ENCODE measurements around the gene STATH. TPM values are rescaled to one million over a fixed set of nuclear protein-coding genes. Genes with fewer than 3 reads are reported as not detected.

The STATH gene
- total RNA-seq, 1 donor from 2014 or later, result not detected

DNA sequence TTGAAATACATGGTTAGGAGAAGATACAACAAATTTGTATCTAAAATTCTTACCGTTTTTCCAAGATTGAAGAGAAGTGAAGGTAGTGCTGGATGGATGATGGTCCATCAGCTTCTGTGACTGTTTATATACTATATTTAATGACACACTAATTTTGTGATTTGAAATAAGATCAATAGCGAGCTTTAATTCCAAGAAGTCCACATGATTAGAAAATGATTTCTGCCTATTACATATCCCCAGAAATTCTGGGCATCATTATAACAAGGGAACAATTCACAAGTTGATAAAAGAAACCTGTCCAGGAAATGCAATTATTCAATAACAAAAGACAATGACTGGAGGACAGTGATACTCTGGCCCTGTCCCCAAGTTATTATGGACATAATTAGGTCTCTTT is 30.1 kb upstream of the STATH start, which contains the start of gene CSN2:
TSS of gene CSN2 (minus strand) at position 101 of the 400 bp plus-strand sequence. CDS start 4,733 bp downstream, outside the sequence.
- Mint-ChIP-seq H3K27me3 (ENCODE audit: insufficient read depth, low read depth) (no peaks in the 10 kb centered on the region), H3K4me1 (no peaks in the 10 kb centered on the region), H3K9me3 (no peaks in the 10 kb centered on the region), H3K36me3 (no peaks in the 10 kb centered on the region), H3K27ac (no peak within 1 kb of the TSS), H3K4me3 (no peak within 1 kb of the TSS)
- H3K27ac ChIP-seq, result no peak within 1 kb of the TSS
- no peak for TF ChIP-seq EZH2phosphoT487 (IDR thresholded peaks at IDR 0.05)
- no peak for TF ChIP-seq EZH2 (IDR thresholded peaks at IDR 0.05)
- TF ChIP-seq, protein P1, sequence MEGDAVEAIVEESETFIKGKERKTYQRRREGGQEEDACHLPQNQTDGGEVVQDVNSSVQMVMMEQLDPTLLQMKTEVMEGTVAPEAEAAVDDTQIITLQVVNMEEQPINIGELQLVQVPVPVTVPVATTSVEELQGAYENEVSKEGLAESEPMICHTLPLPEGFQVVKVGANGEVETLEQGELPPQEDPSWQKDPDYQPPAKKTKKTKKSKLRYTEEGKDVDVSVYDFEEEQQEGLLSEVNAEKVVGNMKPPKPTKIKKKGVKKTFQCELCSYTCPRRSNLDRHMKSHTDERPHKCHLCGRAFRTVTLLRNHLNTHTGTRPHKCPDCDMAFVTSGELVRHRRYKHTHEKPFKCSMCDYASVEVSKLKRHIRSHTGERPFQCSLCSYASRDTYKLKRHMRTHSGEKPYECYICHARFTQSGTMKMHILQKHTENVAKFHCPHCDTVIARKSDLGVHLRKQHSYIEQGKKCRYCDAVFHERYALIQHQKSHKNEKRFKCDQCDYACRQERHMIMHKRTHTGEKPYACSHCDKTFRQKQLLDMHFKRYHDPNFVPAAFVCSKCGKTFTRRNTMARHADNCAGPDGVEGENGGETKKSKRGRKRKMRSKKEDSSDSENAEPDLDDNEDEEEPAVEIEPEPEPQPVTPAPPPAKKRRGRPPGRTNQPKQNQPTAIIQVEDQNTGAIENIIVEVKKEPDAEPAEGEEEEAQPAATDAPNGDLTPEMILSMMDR (IDR thresholded peaks at IDR 0.05), result no peak
- no peaks in the 10 kb centered on the region for H3F3A ChIP-seq (ENCODE audit: low read depth)
- H4K20me1 ChIP-seq (ENCODE audit: low read depth), result no peaks in the 10 kb centered on the region
- no peak for DNase-seq (ENCODE audit: low spot score)
- no peaks in the 10 kb centered on the region for H3K79me2 ChIP-seq (ENCODE audit: low read depth)
- H3K4me1 ChIP-seq, result no peaks in the 10 kb centered on the region
- no peak within 1 kb of the TSS for H3K4me2 ChIP-seq
- no peaks in the 10 kb centered on the region for H3K27me3 ChIP-seq
- H2AFZ ChIP-seq (replicated peaks), result no peak within 1 kb of the TSS
- H3K9me3 ChIP-seq (ENCODE audit: low read depth), result no peaks in the 10 kb centered on the region
- H3K9ac ChIP-seq, result no peak within 1 kb of the TSS
- H3K4me3 ChIP-seq, result no peak within 1 kb of the TSS
- H3K36me3 ChIP-seq, result no peaks in the 10 kb centered on the region

DNA sequence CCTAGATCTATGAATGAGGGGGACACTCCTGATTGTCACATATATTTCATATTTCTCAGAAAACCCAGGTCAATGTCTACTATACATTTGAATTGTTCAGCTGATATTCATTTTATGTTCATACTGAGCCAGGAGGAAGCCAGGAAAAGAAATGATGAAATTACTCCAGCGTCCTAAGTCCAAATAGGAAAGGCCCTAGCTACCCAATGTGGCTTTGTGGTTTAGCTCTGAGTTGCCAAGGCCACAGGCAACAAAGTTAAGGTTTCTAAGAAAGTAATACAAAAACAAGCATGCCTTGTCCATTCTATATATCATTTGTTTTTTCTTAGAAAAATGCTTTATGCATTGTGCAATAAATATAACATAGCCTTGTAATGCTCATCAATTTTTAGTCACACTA is 25.7 kb upstream of the STATH start:
- Mint-ChIP-seq H3K36me3 (no peaks in the 10 kb centered on the region), H3K9me3 (no peaks in the 10 kb centered on the region), H3K27me3 (ENCODE audit: insufficient read depth, low read depth) (no peaks in the 10 kb centered on the region), H3K4me1 (no peaks in the 10 kb centered on the region), H3K27ac (no peak overlapping the region), H3K4me3 (no peak overlapping the region)
- no peak overlapping the region for H2AFZ ChIP-seq (replicated peaks)
- H3K79me2 ChIP-seq (ENCODE audit: low read depth), result no peaks in the 10 kb centered on the region
- no peak overlapping the region for H3K4me2 ChIP-seq
- no peaks in the 10 kb centered on the region for H3K4me1 ChIP-seq
- H3K4me3 ChIP-seq, result no peak overlapping the region
- H3K9me3 ChIP-seq (ENCODE audit: low read depth), result no peaks in the 10 kb centered on the region
- no peaks in the 10 kb centered on the region for H3F3A ChIP-seq (ENCODE audit: low read depth)
- TF ChIP-seq EZH2phosphoT487 (IDR thresholded peaks at IDR 0.05) (no peak), EZH2 (IDR thresholded peaks at IDR 0.05) (no peak)
- TF ChIP-seq, protein P1 (IDR thresholded peaks at IDR 0.05), result no peak
- no peak for DNase-seq (ENCODE audit: low spot score)
- no peak overlapping the region for H3K27ac ChIP-seq
- H3K36me3 ChIP-seq, result no peaks in the 10 kb centered on the region
- H4K20me1 ChIP-seq (ENCODE audit: low read depth), result no peaks in the 10 kb centered on the region
- no peak overlapping the region for H3K9ac ChIP-seq
- no peaks in the 10 kb centered on the region for H3K27me3 ChIP-seq

DNA sequence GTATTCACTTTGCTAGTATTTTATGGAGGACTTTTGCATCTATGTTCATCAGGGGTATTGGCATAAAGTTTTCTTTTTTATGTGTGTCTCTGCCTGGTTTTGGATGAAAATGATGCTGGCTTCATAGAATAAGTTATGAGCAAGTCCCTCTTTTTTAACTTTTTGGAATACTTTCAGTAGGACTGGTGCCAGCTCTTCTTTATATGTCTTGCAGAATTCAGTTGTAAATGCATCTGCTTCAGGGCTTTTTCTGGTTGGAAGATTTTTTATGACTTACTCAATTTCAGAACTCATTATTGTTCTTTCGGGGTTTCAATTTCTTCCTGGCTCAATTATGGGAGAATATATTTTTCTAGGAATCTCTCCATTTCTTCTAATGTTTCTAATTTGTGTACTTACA is 21.1 kb upstream of the STATH start:
- H3K36me3 ChIP-seq, result no peaks in the 10 kb centered on the region
- H3K27ac ChIP-seq, result no peak overlapping the region
- no peaks in the 10 kb centered on the region for H3K79me2 ChIP-seq (ENCODE audit: low read depth)
- no peak overlapping the region for H3K4me3 ChIP-seq
- no peak for DNase-seq (ENCODE audit: low spot score)
- H3K9ac ChIP-seq, result no peak overlapping the region
- H3K4me2 ChIP-seq, result no peak overlapping the region
- Mint-ChIP-seq H3K27ac (no peak overlapping the region), H3K27me3 (ENCODE audit: insufficient read depth, low read depth) (no peaks in the 10 kb centered on the region), H3K4me3 (no peak overlapping the region), H3K36me3 (no peaks in the 10 kb centered on the region), H3K4me1 (peaks cover 3% of the 10 kb centered on the region), H3K9me3 (no peaks in the 10 kb centered on the region)
- TF ChIP-seq, protein P1 (IDR thresholded peaks at IDR 0.05), result no peak
- H3K4me1 ChIP-seq, result peaks cover 8% of the 10 kb centered on the region
- H3F3A ChIP-seq (ENCODE audit: low read depth), result no peaks in the 10 kb centered on the region
- H3K9me3 ChIP-seq (ENCODE audit: low read depth), result no peaks in the 10 kb centered on the region
- no peaks in the 10 kb centered on the region for H4K20me1 ChIP-seq (ENCODE audit: low read depth)
- no peaks in the 10 kb centered on the region for H3K27me3 ChIP-seq
- H2AFZ ChIP-seq (replicated peaks), result no peak overlapping the region

Measured in neural progenitor cell (in vitro differentiated cells).